HL-60 (cell line): ENCODE results near the gene RALBP1.
"Not testable (repeated sequence)": the region's sequence is repeated elsewhere in the genome, so short reads cannot be mapped to it uniquely, and the experiment has no call there.

Experiments
- DNase-seq, 2 experiments: peaks; one replicate each; pipeline ENCODE4 v3.0.0-alpha.2; 2010 to 2020; ENCODE audit warnings: low read depth in 1 of 2, low spot score in 1 of 2
- H3K27ac ChIP-seq: fragments of 250-450 bp; sonication (Bioruptor Pico); replicated peaks from 2 replicates; pipeline ENCODE4 v1.5.1; 2020; ENCODE audit warnings: mild to moderate bottlenecking, moderate library complexity
- H3K27me3 ChIP-seq: fragments of 250-450 bp; sonication (Bioruptor Pico); 2 replicates; pipeline ENCODE4 v1.5.1; 2021; ENCODE audit warnings: mild to moderate bottlenecking, moderate library complexity; ENCODE audit not compliant: insufficient read depth, poor library complexity, severe bottlenecking
- H3K4me3 ChIP-seq: replicated peaks from 2 replicates; pipeline ENCODE4 v1.5.1; 2011; ENCODE audit warnings: mild to moderate bottlenecking, control low read depth, low read length; ENCODE audit not compliant: insufficient read depth
- CTCF ChIP-seq: IDR thresholded peaks from one replicate; pipeline ENCODE4 v1.5.1; 2011; ENCODE audit warnings: low read length, control low read depth, inconsistent platforms; ENCODE audit not compliant: insufficient read depth
- GABPA ChIP-seq: IDR thresholded peaks from 2 replicates; pipeline ENCODE4 v1.6.1; 2012; ENCODE audit warnings: low read depth
- POLR2AphosphoS5 ChIP-seq: IDR thresholded peaks from 2 replicates; pipeline ENCODE4 v1.6.1; 2012; ENCODE audit warnings: low read depth
- REST ChIP-seq: IDR thresholded peaks from 2 replicates; pipeline ENCODE4 v1.6.1; 2012; ENCODE audit warnings: low read depth; ENCODE audit not compliant: insufficient replicate concordance
- SPI1 ChIP-seq: IDR thresholded peaks from 2 replicates; pipeline ENCODE4 v1.6.1; 2012; ENCODE audit warnings: low read depth, mild to moderate bottlenecking, borderline replicate concordance

RALBP1 gene

GRCh38 chr18:9428862-9429661, 46.3 kb upstream of the RALBP1 start:
- DNase-seq = no peak
- Histone ChIP-seq H3K27ac (no peak overlapping the region), H3K27me3 (no peaks in the 10 kb centered on the region), H3K4me3 (no peak overlapping the region)
- TF ChIP-seq CTCF (no peak), GABPA (no peak), REST (no peak), POLR2AphosphoS5 (no peak), SPI1 (no peak)

- Histone ChIP-seq H3K4me3 (no peak overlapping the region), H3K27me3 (no peaks in the 10 kb centered on the region), H3K27ac (no peak overlapping the region)
- no peak for TF ChIP-seq CTCF
- TF ChIP-seq GABPA = no peak
- no peak for TF ChIP-seq REST
- TF ChIP-seq POLR2AphosphoS5 = no peak
- TF ChIP-seq SPI1 = no peak
- DNase-seq = no peak
Observed at GRCh38 chr18:9429662-9429993, 45.7 kb upstream of the RALBP1 start.

- H3K27me3 ChIP-seq, H3K27ac ChIP-seq, DNase-seq, H3K4me3 ChIP-seq: not testable (repeated sequence)
Observed at GRCh38 chr18:9430315-9430714, 45.0 kb upstream of the RALBP1 start.

- no peaks in the 10 kb centered on the region for H3K27me3 ChIP-seq
- TF ChIP-seq POLR2AphosphoS5 (no peak), SPI1 (no peak), GABPA (no peak), CTCF (no peak), REST (no peak)
- H3K27ac ChIP-seq = no peak overlapping the region
- no peak overlapping the region for H3K4me3 ChIP-seq
- no peak for DNase-seq
Observed at GRCh38 chr18:9431296-9431695, 44.0 kb upstream of the RALBP1 start.
